AG09319 (cell line): ENCODE data around the gene ADGRG6.

Experiments used
- DNase-seq: peaks from one replicate; pipeline ENCODE4 v3.0.0-alpha.2; 2010; ENCODE audit warnings: low read depth; ENCODE audit errors: extremely low read depth
- CTCF ChIP-seq: IDR thresholded peaks from 2 replicates; pipeline ENCODE4 v1.5.1; 2011; ENCODE audit warnings: low read depth, mild to moderate bottlenecking, inconsistent platforms, low read length, moderate library complexity

The ADGRG6 gene

GRCh38 chr6:142485256-142485655 lies 183.4 kb downstream of the ADGRG6 start:
- TF ChIP-seq CTCF = no peak
- DNase-seq = no peak

GRCh38 chr6:142489722-142490610 lies 188.2 kb downstream of the ADGRG6 start:
- no peak for TF ChIP-seq CTCF
- no peak for DNase-seq
